A204.1 (cell line): ENCODE results near the gene RERE.

ENCODE experiments used
- FAIRE-seq: peaks from 2 replicates; lab custom pipeline; 2012; peaks lifted over from hg19 to GRCh38; lab: Jason Lieb, UNC

The RERE gene

DNA sequence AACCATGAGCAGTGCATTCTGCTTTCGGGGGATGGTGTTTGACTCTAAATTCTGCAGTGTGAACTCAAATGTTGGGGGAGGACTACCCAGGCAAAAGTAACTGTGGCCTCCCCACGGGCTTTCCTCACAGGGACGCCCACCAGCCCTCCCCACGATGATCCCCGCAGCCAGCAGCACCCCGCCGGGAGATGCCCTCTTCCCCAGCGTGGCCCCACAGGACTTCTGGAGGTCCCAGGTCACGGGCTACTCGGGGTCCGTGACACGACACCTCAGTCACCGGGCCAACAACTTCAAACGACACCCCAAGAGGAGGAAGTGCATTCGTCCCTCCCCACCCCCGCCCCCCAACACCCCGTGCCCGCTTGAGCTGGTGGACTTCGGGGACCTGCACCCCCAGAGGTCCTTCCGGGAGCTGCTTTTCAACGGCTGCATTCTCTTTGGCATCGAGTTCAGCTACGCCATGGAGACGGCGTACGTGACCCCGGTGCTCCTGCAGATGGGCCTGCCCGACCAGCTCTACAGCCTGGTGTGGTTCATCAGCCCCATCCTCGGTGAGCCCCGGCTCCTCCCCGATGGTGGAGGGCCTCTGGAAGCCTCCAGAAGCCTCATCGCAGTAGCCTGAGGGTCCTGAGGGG lies 493.1 kb downstream of the RERE start:
- no peak for FAIRE-seq

DNA sequence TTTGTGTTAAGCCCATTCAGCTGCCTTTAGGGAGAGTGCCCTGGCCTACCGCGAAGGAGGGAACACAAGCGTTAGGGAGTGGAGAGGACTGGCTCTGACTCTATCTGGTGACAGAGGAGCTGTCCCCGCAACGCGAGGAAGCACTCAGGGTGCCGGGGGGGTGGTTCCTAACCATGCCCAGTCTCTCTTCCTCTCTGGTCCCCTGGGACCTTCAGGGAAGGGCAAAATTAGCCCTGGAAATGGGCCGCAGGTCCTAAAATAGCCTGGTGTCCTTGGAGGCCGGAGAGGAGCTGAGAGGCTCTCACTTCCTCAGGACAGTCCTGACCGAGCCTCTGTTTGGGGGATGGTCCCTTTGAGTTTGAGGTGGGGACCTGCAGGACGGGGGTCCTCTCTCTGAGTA lies 493.7 kb downstream of the RERE start:
- no peak for FAIRE-seq

DNA sequence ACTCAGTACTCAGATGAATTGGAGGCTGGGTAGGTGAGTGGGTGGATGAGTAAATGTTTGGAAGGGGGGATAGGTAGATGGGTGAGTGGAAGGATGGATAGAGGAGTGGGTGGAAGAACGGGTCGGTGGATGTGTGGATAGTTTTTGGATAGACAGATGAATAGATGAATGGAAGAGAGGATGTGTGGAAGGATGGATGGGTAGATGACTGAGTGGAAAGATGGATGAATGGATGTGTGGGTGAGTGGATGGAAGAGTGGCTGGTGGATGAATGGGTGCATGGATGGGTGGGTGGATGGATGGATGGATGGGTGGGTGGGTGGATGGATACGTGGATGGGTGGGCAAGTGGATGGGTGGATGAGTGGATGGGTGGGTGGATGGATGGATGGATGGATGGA lies 495.8 kb downstream of the RERE start:
- no peak for FAIRE-seq

DNA sequence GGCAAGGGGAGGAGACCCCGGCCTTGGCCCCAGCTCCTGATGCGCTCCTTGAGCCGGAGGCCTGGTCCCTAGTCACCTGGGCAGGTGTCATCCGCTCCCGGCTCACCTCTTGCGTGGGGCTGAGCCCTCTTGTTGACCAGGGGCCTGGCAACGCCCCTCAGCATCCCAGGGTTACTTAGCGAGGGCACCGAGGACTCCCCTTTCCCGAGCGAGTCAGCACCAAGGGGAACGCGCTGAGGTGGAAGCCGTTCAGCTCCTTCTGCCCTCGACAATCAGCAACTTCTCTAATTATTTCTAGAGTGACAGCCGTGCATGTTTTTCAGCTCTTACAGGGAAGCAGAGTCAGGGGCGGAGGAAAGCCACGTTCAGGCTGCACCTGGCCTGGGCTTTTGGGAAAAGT lies 499.0 kb downstream of the RERE start:
- no peak for FAIRE-seq

DNA sequence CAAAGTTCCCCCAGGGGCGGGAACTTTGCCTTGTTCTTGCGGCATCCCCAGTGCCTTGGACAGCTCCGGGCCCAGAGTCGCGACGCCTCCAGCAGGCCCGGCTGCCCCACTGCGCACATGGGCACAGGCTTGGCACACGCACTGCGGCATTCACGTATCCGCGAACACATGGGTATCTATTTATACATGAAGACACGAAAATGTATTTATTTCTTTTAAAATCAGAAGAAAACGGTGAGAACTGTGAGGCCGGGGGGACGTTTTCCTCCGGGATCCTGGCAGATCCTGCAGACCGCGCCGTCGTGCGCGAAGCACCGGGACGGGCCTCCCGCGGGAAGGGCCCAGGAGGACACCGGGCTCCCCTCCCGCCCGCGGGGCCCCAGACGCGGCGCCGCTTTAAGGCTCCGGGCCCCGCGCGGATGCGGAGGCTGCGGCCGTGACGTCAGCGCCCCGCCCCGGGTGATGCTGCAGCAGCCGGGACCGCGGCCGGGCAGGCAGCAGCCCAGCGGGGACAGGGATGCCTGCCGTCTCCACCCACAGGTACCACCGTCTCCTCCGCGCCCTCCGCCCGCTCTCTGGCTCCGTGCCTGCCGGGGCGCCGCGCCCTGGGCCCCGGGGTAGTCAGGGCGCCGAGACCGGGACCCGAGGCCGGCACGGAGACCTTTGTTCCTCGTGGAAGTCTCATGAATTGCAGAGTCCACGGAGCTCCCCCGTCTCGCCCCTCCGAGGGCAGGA lies 499.6 kb downstream of the RERE start, which contains the start of gene SLC45A1:
Gene SLC45A1, plus strand, starts transcription at position 468 of the 735 bp plus-strand sequence. CDS start 6,216 bp downstream, outside the sequence.
- FAIRE-seq: no peak

DNA sequence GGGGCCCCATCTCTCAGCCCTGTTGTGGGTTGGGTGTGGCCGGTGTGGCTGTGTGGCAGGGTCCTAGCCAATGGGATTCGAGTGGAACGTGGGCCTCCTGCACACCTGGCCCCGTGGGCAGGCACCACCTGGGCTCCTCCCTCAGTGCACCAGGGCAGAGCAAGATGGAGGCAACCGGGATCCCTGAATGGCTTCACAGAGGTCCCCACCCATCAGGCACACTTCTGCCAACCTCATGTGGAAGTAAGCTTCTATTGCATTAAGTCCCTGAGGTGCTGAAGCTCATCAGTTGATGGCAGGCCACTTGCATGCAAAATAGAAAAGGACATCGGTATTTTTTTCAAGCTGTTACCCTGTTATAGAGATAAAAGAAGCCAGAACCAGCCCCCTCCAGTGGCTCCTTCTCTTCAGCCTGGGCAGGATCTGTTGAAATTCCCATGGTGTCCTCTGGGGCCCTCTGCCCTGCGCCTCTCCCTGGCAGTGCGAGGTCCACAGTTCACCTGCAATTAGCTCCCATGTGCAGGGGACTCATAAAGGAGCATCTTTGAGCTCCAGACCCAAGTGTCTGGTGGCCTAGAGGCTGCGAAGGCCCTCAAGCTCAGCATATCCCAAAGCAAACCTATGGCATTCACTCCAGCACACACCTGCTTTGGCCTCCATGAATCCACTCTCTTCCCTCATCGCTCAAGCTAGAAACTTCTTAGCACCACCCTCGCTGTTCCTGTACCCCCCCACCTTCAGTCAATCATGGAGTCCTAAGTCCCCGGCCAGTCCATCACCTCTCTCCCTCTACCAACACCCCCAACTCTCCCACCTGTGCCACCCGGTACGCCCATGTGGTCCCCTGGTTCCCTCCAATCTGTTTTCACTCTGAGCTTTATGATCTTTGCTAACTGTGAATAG lies 501.6 kb downstream of the RERE start:
- FAIRE-seq: no peak

DNA sequence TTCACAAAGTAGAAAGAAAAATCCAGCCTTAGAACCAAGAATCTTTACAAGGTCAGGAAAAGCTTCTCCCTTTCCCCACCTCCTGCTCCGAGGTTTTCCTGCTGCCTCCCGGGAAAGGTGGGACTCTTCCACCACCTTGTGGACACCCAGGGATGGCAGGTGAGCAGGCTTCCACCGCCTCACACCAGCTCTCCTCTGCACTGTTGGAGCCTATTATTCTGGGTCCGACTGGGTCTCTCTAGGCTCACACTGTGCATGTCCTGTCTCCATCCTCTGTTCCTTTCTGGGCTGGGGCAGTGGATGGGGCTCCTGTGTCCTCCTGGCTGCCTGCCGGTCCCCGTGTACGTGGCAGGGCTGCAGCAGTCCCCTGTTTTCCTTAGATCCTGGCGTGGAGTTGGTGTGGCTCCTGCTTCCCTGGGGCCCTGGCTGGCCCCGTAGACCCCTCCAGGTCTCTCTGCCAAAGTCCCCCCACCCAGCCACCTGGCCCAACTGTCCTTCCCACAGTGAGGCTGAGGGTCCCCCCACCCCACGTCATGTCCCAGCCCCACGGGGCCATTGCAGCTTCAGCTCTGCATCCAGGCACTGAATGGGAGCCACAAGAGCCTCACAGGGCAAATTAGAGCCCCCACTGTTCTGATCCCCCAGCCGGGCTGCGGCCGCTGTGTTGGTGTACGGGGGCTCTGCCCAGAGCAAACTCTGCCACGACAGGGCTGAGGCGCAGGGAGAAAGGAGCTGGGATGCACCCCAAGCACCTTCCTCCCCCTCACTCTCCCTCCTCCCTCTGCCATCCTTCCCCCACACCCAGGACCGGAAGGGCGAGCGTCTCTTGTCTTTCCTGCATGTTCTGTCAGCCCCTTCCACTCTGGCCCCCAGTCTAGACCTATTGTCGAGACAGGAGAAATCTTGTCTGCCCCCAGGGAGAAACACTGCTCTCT lies 502.8 kb downstream of the RERE start:
- peak; percentile 96 for FAIRE-seq

DNA sequence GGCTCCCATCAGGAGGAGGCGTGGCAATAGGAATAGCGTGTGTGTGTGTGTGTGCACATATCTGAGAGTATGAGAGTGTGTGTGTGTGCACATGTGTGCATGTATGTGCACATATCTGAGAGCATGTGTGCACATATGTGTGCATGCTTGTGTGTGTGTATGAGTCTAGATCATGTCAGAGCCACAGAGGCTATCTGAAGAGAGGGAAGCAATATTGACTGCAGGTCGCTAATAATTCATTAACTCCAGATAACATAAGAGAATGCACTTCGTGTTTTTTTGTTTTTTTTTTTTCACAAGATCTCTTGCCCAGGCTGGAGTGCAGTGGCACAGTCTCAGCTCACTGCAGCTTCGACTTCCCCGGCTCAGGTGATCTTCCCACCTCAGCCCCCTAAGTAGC lies 504.2 kb downstream of the RERE start:
- no peak for FAIRE-seq

DNA sequence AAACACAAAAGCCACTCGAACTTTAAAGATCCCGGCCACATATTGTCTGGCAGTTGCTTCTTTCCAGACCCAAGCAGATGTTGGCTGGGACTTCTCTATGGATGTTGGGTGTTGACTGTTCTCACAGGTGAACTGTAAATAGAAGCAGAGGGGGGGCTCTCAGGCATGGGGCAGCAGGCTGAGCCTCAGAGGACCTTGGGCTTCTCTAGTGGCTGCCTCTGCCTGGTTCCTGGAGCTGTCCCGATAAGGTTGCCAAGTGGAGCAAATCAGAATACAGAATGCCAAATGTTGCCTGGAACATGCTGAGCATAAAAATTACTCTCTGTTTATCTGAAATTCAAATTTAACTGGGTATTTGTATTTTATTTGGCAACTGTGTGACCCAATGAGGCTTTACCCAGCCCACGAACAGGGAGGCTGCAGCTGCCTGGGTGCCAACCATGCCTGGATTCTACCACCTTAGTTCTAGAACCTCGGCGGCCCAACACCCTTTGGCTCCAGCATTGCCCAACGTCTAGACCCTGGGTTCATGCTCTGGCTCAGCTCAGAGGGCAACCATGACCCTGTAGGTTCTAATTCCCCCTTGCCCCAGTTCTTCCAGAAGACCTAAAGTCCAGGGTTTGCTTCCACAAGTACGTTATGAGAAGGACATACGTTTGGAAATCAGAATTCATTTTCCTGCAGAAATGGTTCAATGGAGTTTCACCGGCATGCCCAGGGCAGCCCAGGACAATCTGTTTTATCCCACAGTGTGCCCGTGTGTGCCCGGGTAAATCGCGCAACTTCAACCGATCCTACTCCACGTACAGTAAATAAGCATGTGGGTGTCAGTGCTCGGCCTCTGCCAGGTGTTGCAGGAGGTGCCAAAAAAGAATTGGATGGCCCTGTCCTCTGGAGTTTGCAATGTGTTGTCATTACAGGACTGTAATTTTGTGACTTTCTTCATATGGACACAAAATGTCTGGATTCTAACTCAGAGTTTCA lies 504.9 kb downstream of the RERE start:
- FAIRE-seq: no peak

DNA sequence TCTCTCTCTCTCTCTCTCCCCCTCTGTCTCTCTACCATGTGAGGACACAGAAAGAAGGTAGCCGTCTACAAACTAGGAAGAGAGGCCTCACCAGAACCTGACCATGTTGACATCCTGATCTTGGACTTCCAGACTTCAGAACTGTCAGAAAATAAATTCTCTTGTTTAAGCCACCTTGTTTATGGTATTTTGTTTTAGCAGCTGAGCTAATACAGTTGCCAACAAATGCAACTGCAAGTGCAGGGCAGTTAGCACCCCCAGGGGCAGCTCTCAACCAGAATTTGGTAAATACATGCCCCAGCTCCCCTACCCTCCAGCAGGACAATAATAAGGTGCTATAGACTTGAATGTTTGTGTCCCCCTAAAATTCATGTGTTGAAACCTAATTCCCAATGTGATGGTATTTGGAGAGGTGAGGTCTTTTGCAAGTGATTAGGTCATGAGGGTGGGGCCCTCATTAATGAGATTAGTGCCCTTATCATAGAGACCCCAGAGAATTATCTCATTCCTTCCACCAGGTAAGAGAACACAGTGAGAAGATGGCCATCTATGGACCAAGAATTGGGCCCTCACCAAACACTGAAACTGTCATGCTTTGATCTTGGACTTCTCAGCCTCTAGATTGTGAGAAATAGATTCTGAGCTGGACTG lies 506.2 kb downstream of the RERE start:
- no peak for FAIRE-seq

DNA sequence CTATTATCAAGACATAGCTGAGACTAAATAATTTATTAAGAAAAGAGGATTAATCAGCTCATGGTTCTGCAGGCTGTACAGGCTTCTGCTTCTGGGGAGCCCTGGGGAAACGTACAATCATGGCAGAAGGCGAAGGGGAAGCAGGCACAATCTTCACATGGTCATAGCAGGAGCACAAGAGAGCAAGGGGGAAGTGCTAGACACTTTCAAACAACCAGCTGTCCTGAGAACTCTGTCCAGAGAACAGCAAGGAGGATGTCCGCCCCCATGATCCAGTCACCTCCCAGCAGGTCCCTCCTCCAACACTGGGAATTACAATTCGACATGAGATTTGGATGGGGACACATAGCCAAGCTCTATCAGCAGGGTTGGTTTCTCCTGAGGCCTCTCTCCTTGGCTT lies 509.8 kb downstream of the RERE start:
- FAIRE-seq: no peak

DNA sequence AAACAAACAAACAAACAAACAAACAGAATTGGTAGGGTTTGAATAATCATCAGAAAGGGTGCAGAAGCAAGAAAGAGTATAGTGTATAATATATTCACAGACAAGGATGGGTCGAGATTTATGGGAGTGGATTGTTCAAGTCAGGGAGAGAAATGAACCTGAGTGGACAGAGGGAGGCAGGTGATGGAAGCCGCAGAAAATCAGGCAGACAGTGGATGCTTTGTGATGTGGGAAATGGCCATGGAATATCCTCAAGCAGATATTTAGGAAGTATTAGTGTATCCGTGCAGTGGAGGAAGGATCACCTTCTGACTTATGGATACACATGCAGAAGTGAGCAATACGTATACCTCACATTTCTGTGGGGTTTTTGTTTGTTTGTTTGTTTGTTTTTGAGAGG lies 513.6 kb downstream of the RERE start:
- FAIRE-seq: no peak

DNA sequence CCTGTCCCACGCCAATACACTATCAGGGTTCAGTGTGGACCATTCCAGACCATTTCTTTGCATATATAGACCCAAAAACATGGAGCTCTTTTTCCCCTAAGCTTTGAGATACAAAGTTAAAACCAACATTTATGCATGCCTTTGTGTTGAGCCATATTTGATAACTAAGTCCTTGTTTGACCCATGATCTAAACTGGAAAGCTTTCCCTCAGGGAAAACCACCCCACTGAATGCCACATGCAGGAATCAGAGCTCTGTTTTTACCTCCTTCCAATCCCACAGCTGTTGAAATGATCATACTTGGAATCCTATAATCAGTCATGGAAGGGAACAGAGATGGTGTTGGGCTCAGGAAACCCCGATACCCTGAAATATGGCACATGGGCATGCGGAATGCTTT lies 514.3 kb downstream of the RERE start:
- no peak for FAIRE-seq
